DMS53 (cell line): ENCODE measurements around the gene BICRA.

Experiments used
- DNase-seq: peaks from one replicate; lab custom pipeline; 2025; lab: John Stamatoyannopoulos, UW

BICRA gene

DNA sequence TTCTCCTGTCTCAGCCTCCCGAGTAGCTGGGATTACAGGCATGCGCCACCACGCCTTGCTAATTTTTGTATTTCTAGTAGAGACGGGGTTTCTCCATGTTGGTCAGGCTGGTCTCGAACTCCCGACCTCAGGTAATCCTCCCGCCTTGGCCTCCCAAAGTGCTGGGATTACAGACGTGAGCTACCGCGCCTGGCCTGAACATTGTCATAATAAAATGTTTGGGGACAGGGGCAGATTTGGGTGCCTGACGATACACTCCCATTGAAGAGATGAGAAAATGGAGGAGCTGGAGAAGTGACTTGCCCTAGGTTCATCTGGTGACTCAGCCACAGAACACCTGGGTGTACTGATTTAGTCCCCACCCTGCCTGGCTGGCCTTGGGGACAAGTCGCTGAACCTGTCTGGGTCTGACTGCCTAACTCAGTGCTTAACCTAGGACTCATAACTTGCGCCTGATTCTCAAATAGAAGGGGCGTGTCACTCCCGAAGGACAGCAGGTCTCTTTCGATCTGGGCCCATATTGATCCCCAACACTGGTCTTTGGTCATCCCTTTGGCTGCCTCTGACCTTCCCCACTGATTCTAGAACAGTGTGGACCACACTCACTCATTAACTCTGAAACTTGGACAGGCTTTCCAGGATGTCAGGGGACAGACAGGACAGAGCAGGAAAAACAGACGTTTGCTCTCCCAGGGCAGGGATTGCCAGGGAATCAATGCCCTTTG, 7.6 kb upstream of the BICRA start:
- DNase-seq = peak; percentile 72

GRCh38 chr19:47603706-47604565, 5.0 kb upstream of the BICRA start:
- DNase-seq = peak; percentile 36

GRCh38 chr19:47607564-47608073, 1.3 kb upstream of the BICRA start:
- DNase-seq = no peak

- peak; percentile 97 for DNase-seq
Observed at GRCh38 chr19:47608074-47608918, 638 bp upstream of the BICRA start.

GRCh38 chr19:47609906-47610894, 1.3 kb downstream of the BICRA start:
- DNase-seq = peak; percentile 73

- DNase-seq = no peak
Observed at GRCh38 chr19:47610902-47611301, 2.0 kb downstream of the BICRA start.

GRCh38 chr19:47613165-47614020, 4.5 kb downstream of the BICRA start:
- no peak for DNase-seq

DNA sequence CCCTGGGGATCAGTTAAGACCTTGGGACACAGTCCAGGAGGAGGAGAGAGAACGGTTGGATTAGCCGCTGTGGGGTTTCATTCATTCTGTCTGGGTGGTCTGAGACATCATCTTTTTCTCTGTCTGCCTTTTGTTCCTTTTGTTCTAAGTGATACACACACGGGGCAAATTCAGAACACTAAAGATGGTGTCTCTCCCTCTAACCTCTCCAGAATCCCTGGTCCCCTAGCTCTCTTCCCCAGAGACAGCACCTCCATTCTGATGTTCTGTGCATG, 5.0 kb downstream of the BICRA start:
- no peak for DNase-seq

GRCh38 chr19:47614559-47614958, 5.6 kb downstream of the BICRA start:
- DNase-seq = no peak

DNA sequence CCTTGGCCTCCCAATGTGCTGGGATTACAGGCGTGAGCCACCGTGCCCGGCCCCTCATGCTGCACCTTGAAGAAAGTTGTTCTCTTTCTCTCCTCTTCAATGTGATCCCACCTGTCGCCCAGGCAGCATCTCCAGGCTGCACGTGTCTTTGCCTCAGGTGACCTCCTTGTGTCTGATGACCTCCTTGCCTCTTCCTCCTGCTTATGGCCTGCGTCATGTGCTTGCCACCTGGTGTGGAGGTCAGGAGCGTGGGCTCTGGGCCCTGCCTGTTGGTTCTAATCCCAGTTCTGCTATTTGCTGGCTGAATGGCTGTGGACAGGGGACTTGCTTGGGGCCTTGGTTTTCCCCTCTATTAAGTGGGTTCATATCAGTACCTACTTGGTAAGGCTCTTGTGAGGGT, 6.3 kb downstream of the BICRA start:
- DNase-seq = no peak

DNA sequence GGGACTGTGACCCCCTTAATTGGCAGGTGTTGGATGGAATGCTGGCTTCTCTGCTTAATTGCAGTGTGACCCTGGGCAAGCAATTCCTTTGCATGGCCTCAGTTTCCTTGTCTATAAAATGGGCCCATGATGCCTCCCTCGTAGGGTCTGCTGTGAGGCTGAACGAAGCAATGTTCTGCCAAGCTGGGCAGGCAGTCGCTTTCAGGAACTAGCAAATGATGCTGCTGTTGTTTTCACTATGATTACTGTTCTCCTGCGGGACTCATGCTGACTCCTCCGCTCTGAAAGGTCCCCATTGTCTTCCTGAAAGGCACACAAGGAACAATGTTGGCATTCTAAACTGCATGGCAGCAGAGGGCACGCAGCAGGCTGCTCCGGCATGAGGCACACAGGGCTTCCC, 6.8 kb downstream of the BICRA start:
- DNase-seq = no peak

GRCh38 chr19:47618771-47619170, 9.8 kb downstream of the BICRA start:
- DNase-seq = no peak

DNA sequence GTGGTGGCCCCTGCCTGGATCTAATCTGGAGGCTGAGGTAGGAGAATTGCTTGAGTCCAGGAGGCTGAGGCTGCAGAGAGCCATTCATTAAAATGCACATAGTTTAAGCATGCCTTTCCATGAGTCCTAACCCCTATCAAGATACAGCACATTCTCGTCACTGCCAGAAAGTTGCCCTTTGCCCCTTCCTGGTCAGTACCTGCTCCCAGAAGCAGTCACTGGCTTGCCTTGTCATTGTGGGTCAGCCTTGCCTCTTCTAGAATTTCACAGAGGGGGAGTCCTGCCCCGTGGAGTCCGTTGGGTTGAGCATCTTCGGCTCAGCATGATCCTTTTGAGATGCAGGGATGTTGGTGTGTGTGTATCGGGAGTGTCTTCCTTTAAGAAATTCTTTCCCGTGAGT, 10.8 kb downstream of the BICRA start:
- no peak for DNase-seq

GRCh38 chr19:47623151-47623920, 14.4 kb downstream of the BICRA start:
- no peak for DNase-seq

DNA sequence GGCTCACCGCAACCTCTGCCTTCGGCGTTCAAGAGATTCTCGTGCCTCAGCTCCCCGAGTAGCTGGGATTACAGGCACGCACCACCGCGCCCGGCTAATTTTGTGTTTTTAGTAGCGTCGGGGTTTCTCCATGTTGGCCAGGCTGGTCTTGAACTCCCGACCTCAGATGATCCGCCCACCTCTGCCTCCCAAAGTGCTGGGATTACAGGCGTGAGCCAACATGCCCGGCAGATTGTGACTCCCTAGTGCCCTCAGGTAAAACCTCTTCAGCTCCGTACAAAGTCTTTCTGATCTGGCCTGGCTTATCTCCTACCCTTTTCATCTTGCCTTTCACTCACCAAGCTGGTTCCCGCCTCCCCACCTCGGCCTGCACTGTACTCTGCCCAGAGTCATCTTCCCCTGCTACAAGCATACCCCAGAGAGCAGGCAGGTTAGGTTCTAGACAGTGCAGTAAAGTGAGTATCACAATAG, 15.0 kb downstream of the BICRA start:
- DNase-seq = no peak

- DNase-seq = no peak
Observed at GRCh38 chr19:47625650-47626049, 16.7 kb downstream of the BICRA start.

GRCh38 chr19:47626238-47626637, 17.3 kb downstream of the BICRA start:
- DNase-seq = no peak

- no peak for DNase-seq
Observed at GRCh38 chr19:47628078-47628771, 19.3 kb downstream of the BICRA start.

DNA sequence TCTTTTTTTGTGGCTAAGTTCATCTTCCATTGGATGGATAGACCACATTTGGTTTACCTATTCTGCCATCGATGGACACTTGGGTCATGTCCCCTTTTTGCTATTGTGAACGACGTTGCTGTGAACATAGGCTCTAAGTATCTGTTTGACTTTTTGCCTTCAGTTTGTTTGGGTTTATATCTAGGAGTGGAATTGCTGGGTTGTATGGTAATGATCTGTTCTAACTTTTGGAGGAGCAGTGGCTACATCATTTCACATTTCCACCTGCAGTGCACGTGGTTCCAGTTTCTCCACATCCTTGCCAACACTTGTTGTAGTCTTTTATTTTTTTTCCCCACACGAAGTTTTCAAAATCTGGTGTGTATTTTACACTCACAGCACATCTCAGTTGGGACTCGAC, 21.7 kb downstream of the BICRA start:
- DNase-seq = no peak
